HT1080 (cell line): ENCODE data around the gene STK32A. TPM values are rescaled to one million over a fixed set of nuclear protein-coding genes. Genes with fewer than 3 reads are reported as not detected.
"Not testable (repeated sequence)": the region's sequence is repeated elsewhere in the genome, so short reads cannot be mapped to it uniquely, and the experiment has no call there.

Experiments
- DNase-seq: peaks from one replicate; pipeline ENCODE4 v3.0.0-alpha.2; 2015; ENCODE audit warnings: low read depth
- total RNA-seq: library from RNA; depleted of rRNA; stranded (reverse); fragments of >200 nt; shearing (Covaris generic); gene quantifications from 2 replicates; pipeline ENCODE4 v1.2.3, GENCODE V29; 2014

The STK32A gene
- total RNA-seq, 1 experiment from 2014 or later, result 0.39 TPM

DNA sequence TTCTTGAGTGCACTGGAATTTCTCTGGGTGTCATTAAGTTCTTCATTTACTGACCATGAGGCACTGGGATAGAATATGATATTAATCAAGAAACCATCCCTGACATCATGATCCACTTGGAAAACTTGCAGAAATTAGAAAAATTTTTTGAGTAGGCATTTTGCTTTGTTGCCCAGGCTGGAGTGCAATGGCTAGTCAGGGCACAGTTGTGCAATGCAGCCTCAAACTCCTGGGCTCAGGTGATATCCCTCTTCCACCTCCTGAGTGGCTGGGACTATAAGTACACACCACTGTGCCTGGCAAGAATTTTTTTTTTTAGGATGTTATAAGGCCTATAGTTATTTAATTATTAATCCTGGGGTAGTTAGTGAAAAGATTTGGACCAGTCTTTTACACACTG, 106.5 kb downstream of the STK32A start:
- DNase-seq, result no peak

- DNase-seq, result no peak
Observed at GRCh38 chr5:147344861-147345260, 110.0 kb downstream of the STK32A start.

GRCh38 chr5:147346006-147346561, 111.3 kb downstream of the STK32A start:
- DNase-seq, result no peak

- DNase-seq, result no peak
Observed at GRCh38 chr5:147348046-147348445, 113.2 kb downstream of the STK32A start.

DNA sequence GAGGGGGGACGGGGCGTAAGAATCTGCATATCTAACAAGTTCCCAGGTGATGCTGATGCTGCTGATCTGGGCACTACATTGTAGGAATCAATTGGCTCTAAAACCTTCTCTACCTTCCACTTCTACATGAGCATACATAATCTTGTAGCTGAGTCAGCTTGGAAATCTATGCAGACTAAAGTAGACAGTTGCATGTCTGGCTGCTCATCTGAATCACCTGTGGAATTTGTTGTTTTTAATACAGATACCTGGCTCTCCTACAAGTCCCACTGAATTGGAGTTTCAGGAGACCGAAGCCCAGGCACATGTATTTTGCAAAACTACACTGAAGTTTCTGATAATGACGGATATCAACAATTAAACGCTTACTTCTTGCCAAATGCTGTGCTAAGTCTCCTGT, 113.6 kb downstream of the STK32A start:
- no peak for DNase-seq

DNA sequence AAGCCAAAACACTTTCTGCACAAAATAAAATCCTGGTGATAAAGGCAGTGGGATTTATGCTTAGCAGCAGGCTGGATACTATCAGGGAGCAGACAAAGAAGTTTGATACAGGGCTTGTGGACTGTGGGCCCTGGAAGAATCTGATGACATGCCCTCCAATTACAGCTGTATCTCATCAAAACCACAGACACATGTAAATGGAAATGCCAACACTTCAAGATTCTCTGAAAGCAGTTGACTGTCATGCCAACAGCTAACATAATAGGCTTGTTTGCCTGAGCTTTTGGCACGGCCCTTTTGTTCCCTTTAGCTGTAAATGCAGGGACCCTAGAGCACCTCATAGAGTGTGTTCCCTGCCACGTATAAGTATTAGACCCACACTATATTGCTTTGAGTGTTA, 114.4 kb downstream of the STK32A start:
- DNase-seq, result no peak

GRCh38 chr5:147359101-147359500, 124.3 kb downstream of the STK32A start:
- no peak for DNase-seq

DNA sequence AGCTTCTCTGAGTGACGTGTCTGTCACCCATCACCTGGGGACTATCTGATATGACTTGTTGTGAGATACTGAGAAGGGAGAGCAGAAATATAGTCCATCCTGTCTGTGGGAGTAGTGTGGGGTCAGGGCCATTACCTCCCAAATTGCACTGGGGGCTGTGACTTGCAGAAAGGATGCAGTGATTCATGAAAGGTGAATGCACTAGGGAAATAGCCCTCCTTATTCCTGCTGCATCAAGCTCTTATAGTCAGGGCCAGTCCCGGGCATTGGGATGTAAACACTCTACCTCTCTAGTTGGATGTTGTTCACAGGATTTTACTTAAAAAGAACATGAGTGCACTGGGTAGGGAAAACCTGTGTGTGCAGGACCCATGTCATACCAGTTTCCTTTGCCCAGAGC, 124.8 kb downstream of the STK32A start:
- no peak for DNase-seq

- no peak for DNase-seq
Observed at GRCh38 chr5:147360816-147361215, 126.0 kb downstream of the STK32A start.

- DNase-seq, result no peak
Observed at GRCh38 chr5:147361441-147362175, 126.8 kb downstream of the STK32A start.

GRCh38 chr5:147367381-147367780, 132.6 kb downstream of the STK32A start:
- not testable (repeated sequence) for DNase-seq

GRCh38 chr5:147369742-147370374, 135.0 kb downstream of the STK32A start:
- DNase-seq, result peak; percentile 20

GRCh38 chr5:147371290-147371689, 136.5 kb downstream of the STK32A start:
- DNase-seq, result no peak

GRCh38 chr5:147372191-147372590, 137.4 kb downstream of the STK32A start:
- no peak for DNase-seq

DNA sequence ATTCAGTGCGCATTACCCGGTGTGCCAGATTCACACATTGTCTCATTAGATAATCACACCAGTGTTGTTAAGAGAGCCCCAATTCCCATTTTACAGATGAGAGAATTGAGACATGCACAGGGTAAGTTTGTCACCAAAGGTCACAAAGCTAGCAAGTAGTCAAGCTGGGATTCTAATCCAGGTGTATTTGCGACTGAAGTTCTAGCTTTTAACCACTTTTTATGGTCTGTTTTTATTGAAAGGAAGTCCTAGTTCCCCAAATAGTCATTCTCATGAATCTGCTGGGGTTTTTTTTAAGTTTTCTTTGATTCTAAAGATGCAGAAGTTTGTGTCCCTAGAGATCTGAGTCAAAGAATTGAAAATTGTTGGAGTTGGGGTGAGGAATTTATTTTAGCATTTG, 138.5 kb downstream of the STK32A start:
- DNase-seq, result no peak

- no peak for DNase-seq
Observed at GRCh38 chr5:147375151-147375550, 140.3 kb downstream of the STK32A start.

- DNase-seq, result no peak
Observed at GRCh38 chr5:147377682-147378081, 142.9 kb downstream of the STK32A start.

GRCh38 chr5:147381555-147381954, 146.7 kb downstream of the STK32A start:
- DNase-seq, result no peak

GRCh38 chr5:147382776-147383175, 147.9 kb downstream of the STK32A start:
- DNase-seq, result peak; percentile 31

- DNase-seq, result no peak
Observed at GRCh38 chr5:147384346-147385193, 149.7 kb downstream of the STK32A start.

GRCh38 chr5:147387109-147387508, 152.3 kb downstream of the STK32A start:
- no peak for DNase-seq
